Skin of body (tissue), 2 donors: ENCODE measurements around the gene SBF1. TPM values are rescaled to one million over a fixed set of nuclear protein-coding genes. Genes with fewer than 3 reads are reported as not detected.

Source experiments
- DNase-seq: peaks from one replicate; lab custom pipeline; 2025; lab: John Stamatoyannopoulos, UW
- total RNA-seq: library from RNA; depleted of rRNA; stranded (reverse); fragments of >200 nt; gene quantifications from one replicate; pipeline ENCODE4 v1.2.3, GENCODE V29; 2014

SBF1 gene
- total RNA-seq, 1 donor from 2014 or later, result 31.9 TPM

GRCh38 chr22:50507421-50507990 is 32.7 kb upstream of the SBF1 start, which contains the start of gene LMF2:
Gene LMF2, minus strand, starts transcription at chr22:50507702. Its CDS starts 27 bp downstream, at chr22:50507675.
- no peak for DNase-seq

GRCh38 chr22:50506611-50507420 is 32.0 kb upstream of the SBF1 start:
- DNase-seq, result peak; percentile 43

- no peak for DNase-seq
These were observed 31.2 kb upstream of the SBF1 start for GRCh38 chr22:50505776-50506610.

- no peak for DNase-seq
These were observed 30.5 kb upstream of the SBF1 start for GRCh38 chr22:50505276-50505775.

GRCh38 chr22:50504369-50505211 is 29.8 kb upstream of the SBF1 start:
- no peak for DNase-seq

- DNase-seq, result no peak
These were observed 28.8 kb upstream of the SBF1 start for GRCh38 chr22:50503475-50504145.

- no peak for DNase-seq
These were observed 28.0 kb upstream of the SBF1 start for GRCh38 chr22:50502628-50503474.

GRCh38 chr22:50502096-50502495 is 27.3 kb upstream of the SBF1 start:
- no peak for DNase-seq

- DNase-seq, result no peak
These were observed 25.6 kb upstream of the SBF1 start for GRCh38 chr22:50500452-50500851.

GRCh38 chr22:50498322-50498890 is 23.6 kb upstream of the SBF1 start:
- no peak for DNase-seq

GRCh38 chr22:50497093-50497492 is 22.3 kb upstream of the SBF1 start:
- no peak for DNase-seq

GRCh38 chr22:50490531-50491308 is 15.9 kb upstream of the SBF1 start:
- no peak for DNase-seq

GRCh38 chr22:50489363-50490243 is 14.8 kb upstream of the SBF1 start:
- DNase-seq, result no peak

- no peak for DNase-seq
These were observed 14.1 kb upstream of the SBF1 start for GRCh38 chr22:50488886-50489285.

- DNase-seq, result no peak
These were observed 13.3 kb upstream of the SBF1 start for GRCh38 chr22:50488006-50488677.

- no peak for DNase-seq
These were observed 12.6 kb upstream of the SBF1 start for GRCh38 chr22:50487290-50488005.
